Activated naive CD8-positive, alpha-beta T cell treated with anti-CD3 and anti-CD28 coated beads, Interleukin-2, amount 10 ng/mL, durations not matched to agents 7 days and 5 days (primary cell): ENCODE measurements around the gene TBC1D17. TPM values are rescaled to one million over a fixed set of nuclear protein-coding genes. Genes with fewer than 3 reads are reported as not detected.

ENCODE experiments used
- ATAC-seq: fragments of 150-1000 bp; cut with Tn5 transposase; one replicate; pipeline ENCODE4 v1.10.0; 2021; ENCODE audit warnings: low read depth, moderate library complexity
- POLR2A ChIA-PET: fragments of 350-600 bp; sonication (Branson Sonifier 250); formaldehyde crosslinking; loops from one replicate; lab custom pipeline; 2021; ENCODE audit warnings: antibody characterized with exemption; lab: Charles Lee
- DNase-seq: peaks from one replicate; pipeline ENCODE4 v3.0.0; 2021
- H3K27ac Mint-ChIP-seq: one replicate; pipeline ENCODE4 v1.8.0; 2022; ENCODE audit warnings: mild to moderate bottlenecking, mixed read lengths
- H3K27me3 Mint-ChIP-seq: one replicate; pipeline ENCODE4 v1.8.0; 2022; ENCODE audit warnings: mild to moderate bottlenecking, moderate library complexity, mixed read lengths
- H3K36me3 Mint-ChIP-seq: one replicate; pipeline ENCODE4 v1.8.0; 2021; ENCODE audit warnings: mild to moderate bottlenecking, mixed read lengths
- H3K4me1 Mint-ChIP-seq: one replicate; pipeline ENCODE4 v1.8.0; 2021; ENCODE audit warnings: mixed read lengths
- H3K4me3 Mint-ChIP-seq: one replicate; pipeline ENCODE4 v1.8.0; 2022; ENCODE audit warnings: mild to moderate bottlenecking, moderate library complexity, mixed read lengths
- H3K9me3 Mint-ChIP-seq: one replicate; pipeline ENCODE4 v1.8.0; 2021; ENCODE audit warnings: mixed read lengths
- total RNA-seq, 2 experiments: library from RNA; stranded (reverse); gene quantifications; one replicate each; pipeline ENCODE4 v1.2.3, GENCODE V29; 2021

TBC1D17 gene
- total RNA-seq, 2 experiments from 2014 or later, result 51.3 to 53.4 TPM

GRCh38 chr19:49850487-49851342 lies 26.8 kb upstream of the TBC1D17 start, which contains the start of gene PTOV1:
Gene PTOV1, plus strand, starts transcription at chr19:49851159.
- H3K27me3 Mint-ChIP-seq, result peaks cover 2% of the 10 kb centered on the region
- peak; percentile 98 for DNase-seq
- H3K27ac Mint-ChIP-seq, result peak within 1 kb of the TSS; percentile 94
- H3K4me3 Mint-ChIP-seq, result peak within 1 kb of the TSS; percentile 87
- ATAC-seq, result peak; percentile 82
- peaks cover 34% of the 10 kb centered on the region for H3K4me1 Mint-ChIP-seq
- peaks cover 4% of the 10 kb centered on the region for H3K36me3 Mint-ChIP-seq
- POLR2A ChIA-PET, result interaction anchor here (0.6 to 4.3 kb wide), 18 partner anchors 13 to 355 kb away, joined by 3 to 23 read pairs (median 4); partner anchors contain the start of genes AKT1S1, AP2A1, ATF5 and FUZ
- H3K9me3 Mint-ChIP-seq, result peaks cover 1% of the 10 kb centered on the region

GRCh38 chr19:49851456-49852259 lies 25.8 kb upstream of the TBC1D17 start:
- ATAC-seq, result no peak
- POLR2A ChIA-PET, result interaction anchor here (0.5 to 4.3 kb wide), 9 partner anchors 12 to 132 kb away, joined by 3 to 23 read pairs (median 7); partner anchors contain the start of genes AKT1S1, FUZ, MED25 and PNKP
- H3K4me1 Mint-ChIP-seq, result peaks cover 34% of the 10 kb centered on the region
- H3K9me3 Mint-ChIP-seq, result peaks cover 1% of the 10 kb centered on the region
- peak; percentile 61 for DNase-seq
- peaks cover 4% of the 10 kb centered on the region for H3K36me3 Mint-ChIP-seq
- peak overlapping the region; percentile 39 for H3K27ac Mint-ChIP-seq
- H3K4me3 Mint-ChIP-seq, result peak overlapping the region; percentile 68
- H3K27me3 Mint-ChIP-seq, result peaks cover 2% of the 10 kb centered on the region

- POLR2A ChIA-PET, result interaction anchor here (0.7 to 1.1 kb wide), 2 partner anchors 17 to 35 kb away, joined by 3 to 8 read pairs; no protein-coding TSS in a partner anchor
- Mint-ChIP-seq H3K27ac (no peak overlapping the region), H3K9me3 (peaks cover 1% of the 10 kb centered on the region), H3K36me3 (peaks cover 4% of the 10 kb centered on the region), H3K4me3 (peak overlapping the region; percentile 68), H3K4me1 (peaks cover 32% of the 10 kb centered on the region), H3K27me3 (peaks cover 2% of the 10 kb centered on the region)
- DNase-seq (no peak), ATAC-seq (no peak)
Observed at GRCh38 chr19:49852631-49853126, 24.8 kb upstream of the TBC1D17 start.

GRCh38 chr19:49853852-49854377 lies 23.6 kb upstream of the TBC1D17 start:
- DNase-seq (peak; percentile 25), ATAC-seq (no peak)
- Mint-ChIP-seq H3K4me1 (peaks cover 22% of the 10 kb centered on the region), H3K36me3 (peaks cover 5% of the 10 kb centered on the region), H3K27ac (no peak overlapping the region), H3K4me3 (peak overlapping the region; percentile 21), H3K9me3 (peaks cover 1% of the 10 kb centered on the region), H3K27me3 (no peaks in the 10 kb centered on the region)
- POLR2A ChIA-PET, result interaction anchor here (1.1 kb wide), 1 partner anchor 15 kb away, joined by 8 read pairs; no protein-coding TSS in a partner anchor

- no peak for ATAC-seq
- POLR2A ChIA-PET, result no interaction called here
- H3K9me3 Mint-ChIP-seq, result no peaks in the 10 kb centered on the region
- peaks cover 18% of the 10 kb centered on the region for H3K4me1 Mint-ChIP-seq
- DNase-seq, result no peak
- no peak overlapping the region for H3K27ac Mint-ChIP-seq
- no peak overlapping the region for H3K4me3 Mint-ChIP-seq
- no peaks in the 10 kb centered on the region for H3K27me3 Mint-ChIP-seq
- H3K36me3 Mint-ChIP-seq, result peaks cover 4% of the 10 kb centered on the region
Observed at GRCh38 chr19:49854378-49855263, 22.9 kb upstream of the TBC1D17 start.

- Mint-ChIP-seq H3K4me3 (no peak overlapping the region), H3K4me1 (peaks cover 12% of the 10 kb centered on the region), H3K27me3 (no peaks in the 10 kb centered on the region), H3K36me3 (peaks cover 1% of the 10 kb centered on the region), H3K9me3 (no peaks in the 10 kb centered on the region), H3K27ac (no peak overlapping the region)
- DNase-seq, result peak; percentile 32
- POLR2A ChIA-PET, result interaction anchor here (0.5 to 0.9 kb wide), 2 partner anchors 11 to 88 kb away, joined by 3 read pairs; no protein-coding TSS in a partner anchor
- ATAC-seq, result no peak
Observed at GRCh38 chr19:49855277-49855675, 22.2 kb upstream of the TBC1D17 start.

- Mint-ChIP-seq H3K9me3 (no peaks in the 10 kb centered on the region), H3K4me1 (peaks cover 12% of the 10 kb centered on the region), H3K27ac (no peak overlapping the region), H3K27me3 (no peaks in the 10 kb centered on the region), H3K4me3 (no peak overlapping the region), H3K36me3 (peaks cover 1% of the 10 kb centered on the region)
- POLR2A ChIA-PET, result interaction anchor here (0.5 to 0.9 kb wide), 2 partner anchors 11 to 88 kb away, joined by 3 read pairs; no protein-coding TSS in a partner anchor
- DNase-seq (peak; percentile 32), ATAC-seq (no peak)
Observed at GRCh38 chr19:49855676-49856573, 21.6 kb upstream of the TBC1D17 start.

- H3K27ac Mint-ChIP-seq, result no peak overlapping the region
- no peaks in the 10 kb centered on the region for H3K27me3 Mint-ChIP-seq
- POLR2A ChIA-PET, result no interaction called here
- ATAC-seq (no peak), DNase-seq (no peak)
- no peak overlapping the region for H3K4me3 Mint-ChIP-seq
- H3K36me3 Mint-ChIP-seq, result peaks cover 3% of the 10 kb centered on the region
- peaks cover 12% of the 10 kb centered on the region for H3K4me1 Mint-ChIP-seq
- no peaks in the 10 kb centered on the region for H3K9me3 Mint-ChIP-seq
Observed at GRCh38 chr19:49856574-49857021, 20.9 kb upstream of the TBC1D17 start.

GRCh38 chr19:49857061-49857837 lies 20.3 kb upstream of the TBC1D17 start:
- ATAC-seq, result no peak
- peaks cover 3% of the 10 kb centered on the region for H3K36me3 Mint-ChIP-seq
- H3K27ac Mint-ChIP-seq, result no peak overlapping the region
- H3K27me3 Mint-ChIP-seq, result no peaks in the 10 kb centered on the region
- peaks cover 9% of the 10 kb centered on the region for H3K4me1 Mint-ChIP-seq
- DNase-seq, result no peak
- H3K9me3 Mint-ChIP-seq, result no peaks in the 10 kb centered on the region
- POLR2A ChIA-PET, result interaction anchor here (1.7 kb wide), 1 partner anchor 8 kb away, joined by 3 read pairs; no protein-coding TSS in a partner anchor
- no peak overlapping the region for H3K4me3 Mint-ChIP-seq

GRCh38 chr19:49857838-49858087 lies 19.7 kb upstream of the TBC1D17 start:
- peaks cover 3% of the 10 kb centered on the region for H3K36me3 Mint-ChIP-seq
- no peak overlapping the region for H3K27ac Mint-ChIP-seq
- H3K9me3 Mint-ChIP-seq, result no peaks in the 10 kb centered on the region
- DNase-seq (no peak), ATAC-seq (no peak)
- H3K4me1 Mint-ChIP-seq, result peaks cover 4% of the 10 kb centered on the region
- POLR2A ChIA-PET, result interaction anchor here (1.7 kb wide), 1 partner anchor 9 kb away, joined by 3 read pairs; no protein-coding TSS in a partner anchor
- H3K4me3 Mint-ChIP-seq, result no peak overlapping the region
- no peaks in the 10 kb centered on the region for H3K27me3 Mint-ChIP-seq
